Measurements from ENCODE around the gene SELPLG.
"Not testable (repeated sequence)": the region's sequence is repeated elsewhere in the genome, so short reads cannot be mapped to it uniquely, and the experiment has no call there.

GRCh38 chr12:108631261-108631660 is 2.4 kb downstream of the SELPLG start:
- TF ChIP-seq CTCF, POLR2A (IDR thresholded peaks at IDR 0.05): not testable (repeated sequence)
